ENCODE results near the gene ECHS1. TPM values are rescaled to one million over a fixed set of nuclear protein-coding genes. Genes with fewer than 3 reads are reported as not detected.

Gene ECHS1
- total and polyA plus RNA-seq, 2 donors (not counting 3 experiments of a cell fraction or from before 2014, with no cell fraction given) = 46.2 to 108 TPM

- H3K9me1 ChIP-seq (replicated peaks; ENCODE audit: control insufficient read depth, extremely low read depth, insufficient read depth, low read length) = no peaks in the 10 kb centered on the region
- TF ChIP-seq POLR2AphosphoS5 (IDR thresholded peaks at IDR 0.05; ENCODE audit: insufficient read depth, low read depth, low read length) = no peak
- no peak for TF ChIP-seq MAX (IDR thresholded peaks at IDR 0.05; ENCODE audit: insufficient read depth, insufficient read length)
- no peak for TF ChIP-seq MYC (IDR thresholded peaks at IDR 0.05; ENCODE audit: low read depth, low read length)
- TF ChIP-seq, protein P1, sequence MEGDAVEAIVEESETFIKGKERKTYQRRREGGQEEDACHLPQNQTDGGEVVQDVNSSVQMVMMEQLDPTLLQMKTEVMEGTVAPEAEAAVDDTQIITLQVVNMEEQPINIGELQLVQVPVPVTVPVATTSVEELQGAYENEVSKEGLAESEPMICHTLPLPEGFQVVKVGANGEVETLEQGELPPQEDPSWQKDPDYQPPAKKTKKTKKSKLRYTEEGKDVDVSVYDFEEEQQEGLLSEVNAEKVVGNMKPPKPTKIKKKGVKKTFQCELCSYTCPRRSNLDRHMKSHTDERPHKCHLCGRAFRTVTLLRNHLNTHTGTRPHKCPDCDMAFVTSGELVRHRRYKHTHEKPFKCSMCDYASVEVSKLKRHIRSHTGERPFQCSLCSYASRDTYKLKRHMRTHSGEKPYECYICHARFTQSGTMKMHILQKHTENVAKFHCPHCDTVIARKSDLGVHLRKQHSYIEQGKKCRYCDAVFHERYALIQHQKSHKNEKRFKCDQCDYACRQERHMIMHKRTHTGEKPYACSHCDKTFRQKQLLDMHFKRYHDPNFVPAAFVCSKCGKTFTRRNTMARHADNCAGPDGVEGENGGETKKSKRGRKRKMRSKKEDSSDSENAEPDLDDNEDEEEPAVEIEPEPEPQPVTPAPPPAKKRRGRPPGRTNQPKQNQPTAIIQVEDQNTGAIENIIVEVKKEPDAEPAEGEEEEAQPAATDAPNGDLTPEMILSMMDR (IDR thresholded peaks at IDR 0.05; ENCODE audit: extremely low read depth in 1 of 2, insufficient read depth in 1 of 2, low read depth in 1 of 2, low read length in 2 of 2) = no peak
- TF ChIP-seq JUN (IDR thresholded peaks at IDR 0.05; ENCODE audit: borderline replicate concordance, insufficient read depth, insufficient read length, low read depth) = no peak
- TF ChIP-seq FOS (IDR thresholded peaks at IDR 0.05; ENCODE audit: borderline replicate concordance, insufficient read depth, low read length) = no peak
- TF ChIP-seq POLR2A (IDR thresholded peaks at IDR 0.05; ENCODE audit: low read depth, low read length) = no peak
- H2AFZ ChIP-seq (ENCODE audit: low read depth, low read length) = no peak overlapping the region
- H3K9ac ChIP-seq (replicated peaks; ENCODE audit: extremely low read depth, insufficient read depth, low read length) = no peak overlapping the region
- H3K4me1 ChIP-seq (ENCODE audit: control insufficient read depth, extremely low read depth, insufficient read depth, low read length) = no peaks in the 10 kb centered on the region
- no peaks in the 10 kb centered on the region for H3K79me2 ChIP-seq (ENCODE audit: control insufficient read depth, insufficient read depth, low read length)
- intact Hi-C loops (cut with micrococcal nuclease) (no loop called here), dilution Hi-C loops (cut with MboI; ENCODE audit: extremely low pct_ligation_motif_present, low sequenced_read_pairs) (no loop called here)
- POLR2A ChIA-PET = no interaction called here
- H3K4me2 ChIP-seq (ENCODE audit: insufficient read depth, low read length) = no peak overlapping the region
- H4K20me1 ChIP-seq (replicated peaks; ENCODE audit: control insufficient read depth, extremely low read depth, insufficient read depth, low read length) = no peaks in the 10 kb centered on the region
- peaks cover 10 to 28% of the 10 kb centered on the region in 2 experiments for H3K27me3 ChIP-seq (ENCODE audit: control insufficient read depth in 2 of 2, insufficient read depth in 2 of 2, low read length in 2 of 2)
- CTCF ChIA-PET = no interaction called here
- no peaks in the 10 kb centered on the region for H3K36me3 ChIP-seq (ENCODE audit: control insufficient read depth in 2 of 2, extremely low read depth in 1 of 2, insufficient read depth in 2 of 2, low read length in 2 of 2)
- DNase-seq (ENCODE audit: low read depth, low spot score) (no peak), FAIRE-seq (no peak)
- no peaks in the 10 kb centered on the region for H3K9me3 ChIP-seq (replicated peaks; ENCODE audit: control insufficient read depth, insufficient read depth, low read length)
- no peak overlapping the region for H3K4me3 ChIP-seq (replicated peaks in 1 of 3; ENCODE audit: insufficient read depth in 1 of 3, low read depth in 1 of 3, low read length in 3 of 3)
- no peak overlapping the region for H3K27ac ChIP-seq (ENCODE audit: insufficient read depth, low read depth, low read length)
- BruUV-seq (replicated peaks) = no TSS peak
These were observed 34.8 kb downstream of the ECHS1 start for GRCh38 chr10:133338080-133339071.

All from endothelial cell of umbilical vein (primary cell).